ENCODE results near the gene DCLK1.

DNA sequence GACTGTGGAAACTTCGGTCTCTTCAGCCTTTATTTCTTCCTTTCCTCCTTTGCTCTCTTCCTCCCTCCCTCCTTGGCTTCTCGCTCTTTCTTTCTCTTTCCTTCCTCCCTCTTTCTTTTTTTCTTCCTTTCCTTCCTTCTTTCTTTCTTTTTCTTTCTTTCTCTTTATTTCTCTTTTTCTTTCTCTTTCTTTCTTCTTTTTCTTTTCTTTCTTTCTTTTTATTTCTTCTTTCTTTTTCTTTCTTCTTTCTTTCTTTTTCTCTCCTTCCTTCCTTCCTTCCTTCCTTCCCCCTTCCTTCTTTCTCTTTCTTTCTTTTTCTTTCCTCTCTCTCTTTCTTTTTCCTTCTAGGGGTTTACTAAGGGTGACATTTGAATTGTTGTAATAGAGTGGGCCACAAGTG is 364.5 kb downstream of the DCLK1 start:
- no peak for TF ChIP-seq CTCF (IDR thresholded peaks at IDR 0.05; ENCODE audit: poor library complexity)
- no peak for TF ChIP-seq EZH2 (IDR thresholded peaks at IDR 0.05; ENCODE audit: borderline replicate concordance)
- TF ChIP-seq EZH2phosphoT487 (IDR thresholded peaks at IDR 0.05; ENCODE audit: low read depth, severe bottlenecking, unreplicated experiment) = no peak

Measured in hepatocyte (in vitro differentiated cells).